Measurements from ENCODE around the gene TRIM67. TPM values are rescaled to one million over a fixed set of nuclear protein-coding genes. Genes with fewer than 3 reads are reported as not detected.
"Not testable (repeated sequence)": the region's sequence is repeated elsewhere in the genome, so short reads cannot be mapped to it uniquely, and the experiment has no call there.

Gene TRIM67
- under 1 TPM; 0.05 to 0.17 (median 0.10) TPM for polyA plus RNA-seq (ENCODE audit: insufficient read length in 10 of 10)
- long read RNA-seq, donor 1, result 0 reads
- long read RNA-seq, donor 2, result 0 reads
- long read RNA-seq, donor 3, result 0 reads
- long read RNA-seq, donor 4, result 0 reads
- long read RNA-seq, donor 5, result 0 reads
- long read RNA-seq, donor 6, result 0 reads
- long read RNA-seq, donor 7, result 0 reads
- long read RNA-seq, donor 8, result 0 reads
- long read RNA-seq, donor 9, result 0 reads

DNA sequence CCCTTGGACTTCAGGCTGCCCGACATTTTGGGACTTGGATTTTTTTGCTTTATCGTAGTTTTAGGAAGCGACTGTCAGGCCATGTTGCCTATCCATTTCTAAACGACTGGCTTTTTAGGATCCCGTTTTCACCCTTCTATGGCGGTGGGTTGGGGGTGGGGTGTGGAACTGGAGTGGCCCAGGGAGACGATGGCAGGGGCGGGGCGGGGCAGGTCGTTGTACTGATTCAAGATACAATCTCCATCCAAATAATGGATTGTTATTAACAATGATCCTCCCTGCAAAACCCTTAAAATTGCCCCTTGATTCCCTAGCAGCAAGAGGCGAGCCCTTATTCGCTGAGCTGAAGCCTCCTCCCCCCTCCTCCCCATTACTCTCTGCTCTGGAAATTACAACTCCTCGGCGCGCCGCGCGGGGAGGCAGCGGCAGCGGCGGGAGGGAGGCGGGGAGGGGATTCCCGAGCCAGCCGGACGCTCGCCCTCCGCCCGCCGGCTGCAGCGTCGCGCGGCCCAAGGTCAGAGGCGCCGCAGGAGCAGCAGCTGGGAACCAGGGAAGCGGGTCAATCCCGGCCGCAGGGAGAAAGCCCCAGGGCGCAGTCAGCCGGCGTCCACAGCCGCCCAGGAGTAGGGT is at the start of gene TRIM67:
Gene TRIM67 (plus strand): TSS at position 392 of the 630 bp plus-strand sequence. CDS start 912 bp downstream, outside the sequence.
- peak in 1 of 3 donors; percentile 42 for DNase-seq

DNA sequence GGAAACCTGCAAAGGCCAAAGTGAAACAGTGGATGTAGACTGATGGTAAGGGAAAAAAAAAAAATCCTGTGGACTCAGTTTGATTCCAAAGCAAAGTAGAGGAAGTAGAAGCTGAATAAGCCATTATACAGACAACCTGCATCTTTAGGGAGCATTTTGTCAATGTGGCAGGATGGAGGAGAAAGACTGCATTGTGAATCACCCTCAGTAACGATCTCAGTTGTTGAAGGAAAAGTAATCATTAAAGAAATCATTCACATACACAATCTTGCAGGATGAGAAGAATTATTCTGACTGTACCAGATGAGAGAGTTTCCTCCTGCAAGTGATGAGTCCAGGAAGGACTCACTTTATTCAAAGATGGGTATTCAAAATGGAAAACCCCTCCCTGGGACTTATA is 45.1 kb upstream of the TRIM67 start:
- no peak for DNase-seq

DNA sequence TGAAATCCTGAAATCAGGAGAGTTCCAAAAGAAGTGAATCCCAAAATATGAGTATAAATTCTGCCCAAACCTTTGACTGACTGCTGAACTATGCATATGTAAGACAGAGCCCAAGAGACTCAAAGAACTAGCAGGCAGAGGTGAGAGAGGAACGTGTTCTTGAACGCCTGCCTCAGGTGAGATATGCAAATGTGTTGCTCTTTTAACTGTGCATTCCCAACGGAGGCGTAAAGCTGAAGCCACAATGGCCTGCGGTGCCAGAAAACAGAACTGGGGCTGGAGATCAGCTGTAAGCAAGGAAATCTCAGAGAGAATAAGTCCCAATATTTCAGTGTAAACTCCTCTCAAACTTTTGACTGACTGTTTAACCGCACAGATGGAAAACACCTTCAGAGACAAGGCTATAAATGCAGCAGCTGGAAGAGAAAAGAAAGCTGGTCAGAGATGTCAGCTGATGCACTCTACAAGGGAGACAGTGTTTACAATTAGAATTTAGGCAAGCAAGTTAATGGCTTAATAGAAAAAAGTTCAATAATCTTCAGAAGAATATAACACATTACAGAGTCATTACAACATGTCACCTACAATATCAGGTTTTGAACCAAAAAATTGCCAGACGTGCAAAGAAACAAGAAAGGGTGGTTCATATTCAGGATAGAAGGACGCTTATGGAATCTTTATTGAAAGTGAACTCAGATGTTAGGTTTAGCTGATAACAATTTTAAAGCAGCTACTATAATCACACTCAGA is 43.0 kb upstream of the TRIM67 start:
- DNase-seq, result no peak

DNA sequence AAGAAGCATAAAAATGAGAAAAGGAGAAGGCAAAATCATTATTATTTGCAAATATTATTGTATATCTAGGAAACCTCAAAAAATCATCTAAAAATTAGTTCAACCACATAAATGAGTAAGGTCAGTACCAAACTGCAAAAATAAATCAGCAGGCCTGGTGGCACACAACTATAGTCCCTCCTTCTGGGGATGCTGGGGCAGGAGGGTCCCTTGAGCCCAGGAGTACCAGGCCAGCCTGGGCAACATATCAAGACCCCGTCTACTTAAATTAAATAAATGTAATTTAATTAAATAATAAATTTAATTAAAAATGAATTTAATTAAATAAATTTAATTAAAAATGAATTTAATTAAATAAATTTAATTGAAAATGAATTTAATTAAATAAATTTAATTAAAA is 40.3 kb upstream of the TRIM67 start:
- DNase-seq, result peak in 2 of 3 donors; percentile 27 to 41

DNA sequence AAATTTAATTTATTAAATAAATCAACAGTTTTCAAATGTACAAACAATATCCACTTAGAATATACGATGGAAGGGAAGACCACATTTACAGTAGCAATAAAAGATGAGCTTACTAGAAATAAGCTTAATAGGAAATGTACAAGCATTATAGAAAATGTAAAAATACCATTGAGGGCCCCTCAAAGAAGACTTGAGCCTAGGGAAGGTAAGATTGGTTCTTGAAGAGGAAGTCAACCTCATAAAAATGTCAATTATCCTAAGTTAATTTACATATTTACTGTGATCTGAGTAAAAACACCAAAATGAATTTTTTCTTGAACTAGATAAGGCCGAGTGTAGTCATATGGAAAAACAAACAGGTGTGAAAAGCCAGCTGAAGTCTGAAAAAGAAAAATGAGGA is 39.7 kb upstream of the TRIM67 start:
- peak in 1 of 3 donors; percentile 24 for DNase-seq

DNA sequence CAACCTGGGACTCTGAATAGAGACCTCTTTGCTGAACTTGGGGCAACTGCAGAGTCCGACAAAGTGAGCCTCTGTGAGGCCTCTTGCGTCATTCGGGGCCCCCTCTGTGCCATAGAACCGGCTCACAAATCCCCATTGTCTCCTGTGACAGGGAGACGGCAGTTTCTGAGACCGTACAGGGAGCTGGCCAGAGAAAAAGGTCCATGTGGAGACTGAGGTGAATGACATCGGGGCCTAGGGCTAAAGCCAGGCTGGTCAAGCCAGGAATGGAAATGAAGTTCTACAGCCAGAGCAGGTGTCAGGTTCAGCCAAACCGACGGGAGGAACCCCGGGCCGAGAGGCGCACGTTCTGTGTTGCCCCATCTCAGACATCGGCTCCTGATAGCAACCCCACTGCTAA is 37.1 kb upstream of the TRIM67 start:
- DNase-seq, result no peak

DNA sequence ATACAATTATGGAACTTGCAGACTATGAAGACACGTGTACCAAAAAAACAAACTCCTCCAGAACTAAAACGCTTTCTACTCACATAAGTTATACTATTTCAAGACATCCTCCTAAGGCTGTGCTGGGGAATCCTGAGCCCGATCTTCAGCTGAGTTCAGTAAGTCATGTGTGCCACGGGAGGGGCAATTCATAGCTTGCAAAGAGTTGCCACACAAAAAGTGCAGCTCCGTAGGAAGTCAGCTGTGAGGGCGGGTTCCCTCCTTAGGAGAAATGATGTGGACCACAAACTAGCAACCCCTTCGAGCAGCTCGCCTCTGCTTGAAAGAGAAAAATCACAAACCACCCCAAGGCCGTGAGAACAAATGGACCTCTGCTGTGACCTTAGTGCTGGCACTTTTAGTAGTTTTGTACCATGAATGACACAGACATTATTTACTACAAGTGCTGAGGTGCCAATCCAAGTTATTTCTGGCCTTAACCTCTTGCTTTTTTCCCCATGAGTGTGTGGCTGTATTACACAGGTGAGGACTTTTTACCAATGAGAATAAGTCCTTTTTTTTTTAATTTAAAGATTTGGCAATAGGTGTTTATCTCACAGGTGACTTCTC is 35.8 kb upstream of the TRIM67 start:
- DNase-seq, result no peak

DNA sequence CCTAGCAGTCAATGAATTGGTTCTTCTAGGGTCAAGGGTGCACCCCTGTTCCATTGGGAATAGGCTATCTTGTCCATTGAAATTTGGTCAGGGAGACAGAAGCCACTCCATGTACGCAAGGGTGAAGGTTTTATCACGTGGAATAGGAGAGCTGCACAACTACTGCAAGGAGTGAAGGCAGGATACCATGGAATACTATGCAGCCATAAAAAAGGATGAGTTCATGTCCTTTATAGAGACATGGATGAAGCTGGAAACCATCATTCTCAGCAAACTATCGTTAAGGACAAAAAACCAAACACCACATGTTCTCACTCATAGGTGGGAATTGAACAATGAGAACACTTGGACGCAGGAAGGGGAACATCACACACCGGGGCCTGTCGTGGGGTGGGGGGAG is 34.8 kb upstream of the TRIM67 start:
- not testable (repeated sequence) for DNase-seq

DNA sequence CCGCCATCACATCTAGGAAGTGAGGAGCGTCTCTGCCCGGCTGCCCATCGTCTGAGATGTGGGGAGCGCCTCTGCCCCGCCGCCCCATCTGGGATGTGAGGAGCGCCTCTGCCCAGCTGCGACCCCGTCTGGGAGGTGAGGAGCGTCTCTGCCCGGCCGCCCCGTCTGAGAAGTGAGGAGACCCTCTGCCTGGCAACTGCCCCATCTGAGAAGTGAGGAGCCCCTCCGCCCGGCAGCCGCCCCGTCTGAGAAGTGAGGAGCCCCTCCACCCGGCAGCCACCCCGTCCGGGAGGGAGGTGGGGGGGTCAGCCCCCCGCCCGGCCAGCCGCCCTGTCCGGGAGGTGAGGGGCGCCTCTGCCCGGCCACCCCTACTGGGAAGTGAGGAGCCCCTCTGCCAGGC is 33.4 kb upstream of the TRIM67 start:
- DNase-seq, result not testable (repeated sequence)

DNA sequence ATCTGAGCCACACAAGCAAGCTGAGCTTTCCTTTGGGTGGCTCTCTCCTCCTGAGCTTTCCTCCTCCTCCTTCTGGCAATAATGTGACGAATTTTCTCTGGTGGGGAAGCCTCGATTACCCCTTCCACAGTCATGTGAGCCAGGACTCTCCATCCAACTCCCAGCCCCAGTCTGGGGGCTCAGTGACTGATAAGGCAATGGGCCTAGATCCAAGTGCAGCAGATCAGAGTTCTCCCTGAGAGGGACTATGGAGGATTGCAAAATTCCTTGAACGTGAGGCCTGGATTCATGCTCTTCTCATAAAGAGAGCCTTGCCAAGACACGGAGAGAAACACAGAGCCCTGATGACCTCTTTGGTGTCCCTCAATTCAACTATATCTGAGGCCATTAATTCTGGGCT is 31.3 kb upstream of the TRIM67 start:
- DNase-seq, result peak in 1 of 3 donors; percentile 11

DNA sequence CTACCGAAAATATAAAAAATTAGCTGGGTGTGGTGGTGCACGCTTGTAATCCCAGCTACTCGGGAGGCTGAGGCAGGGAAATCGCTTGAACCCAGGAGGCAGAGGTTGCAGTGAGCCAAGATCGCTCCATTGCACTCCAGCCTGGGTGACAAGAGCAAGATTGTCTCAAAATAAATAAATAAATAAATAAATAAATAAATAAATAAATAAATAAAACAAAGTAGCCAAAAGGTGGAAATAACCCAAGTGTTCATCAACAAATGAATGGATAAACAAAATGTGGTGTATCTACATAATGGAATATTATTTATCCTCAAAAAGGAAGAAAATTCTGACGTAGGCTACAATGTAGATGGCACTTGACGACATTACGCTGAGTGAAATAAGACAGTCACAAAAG is 29.3 kb upstream of the TRIM67 start:
- not testable (repeated sequence) for DNase-seq

DNA sequence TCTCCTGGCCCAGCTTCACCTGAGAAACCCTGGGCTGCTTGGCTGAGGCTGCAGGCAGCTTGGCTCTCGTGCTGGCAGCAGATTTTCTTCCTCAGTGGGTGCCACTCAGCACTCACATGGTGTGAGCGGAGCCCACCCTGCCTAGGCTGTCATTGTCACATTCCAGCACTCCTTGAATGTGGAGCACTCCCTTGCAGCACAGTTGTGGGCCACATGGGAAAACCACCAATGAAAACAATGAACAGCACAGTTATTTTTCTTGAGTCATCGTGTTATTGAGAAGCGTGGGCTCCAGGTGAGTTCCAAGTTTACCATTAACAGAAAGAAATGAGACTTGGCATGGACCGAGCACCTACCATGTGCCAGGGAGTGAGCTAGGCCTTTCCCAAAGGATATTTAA is 27.2 kb upstream of the TRIM67 start:
- DNase-seq, result no peak

DNA sequence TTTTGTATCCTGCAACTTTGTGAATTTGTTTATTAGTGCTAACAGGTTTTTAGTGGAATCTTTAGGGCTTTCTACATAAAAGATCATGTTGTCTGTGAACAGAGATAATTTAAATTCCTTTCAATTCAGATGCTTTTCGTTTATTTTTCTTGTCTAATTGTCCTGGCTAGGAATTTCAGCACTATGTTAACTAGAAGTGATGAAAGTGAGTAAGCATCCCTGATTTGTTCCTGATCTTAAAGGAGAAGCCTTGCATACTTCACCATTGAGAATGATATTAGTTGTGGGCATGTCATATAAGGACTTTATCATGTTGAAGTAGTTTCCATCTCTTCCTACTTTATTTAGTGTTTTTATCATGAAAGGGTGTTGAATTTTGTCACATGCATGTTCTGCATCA is 23.6 kb upstream of the TRIM67 start:
- no peak for DNase-seq

DNA sequence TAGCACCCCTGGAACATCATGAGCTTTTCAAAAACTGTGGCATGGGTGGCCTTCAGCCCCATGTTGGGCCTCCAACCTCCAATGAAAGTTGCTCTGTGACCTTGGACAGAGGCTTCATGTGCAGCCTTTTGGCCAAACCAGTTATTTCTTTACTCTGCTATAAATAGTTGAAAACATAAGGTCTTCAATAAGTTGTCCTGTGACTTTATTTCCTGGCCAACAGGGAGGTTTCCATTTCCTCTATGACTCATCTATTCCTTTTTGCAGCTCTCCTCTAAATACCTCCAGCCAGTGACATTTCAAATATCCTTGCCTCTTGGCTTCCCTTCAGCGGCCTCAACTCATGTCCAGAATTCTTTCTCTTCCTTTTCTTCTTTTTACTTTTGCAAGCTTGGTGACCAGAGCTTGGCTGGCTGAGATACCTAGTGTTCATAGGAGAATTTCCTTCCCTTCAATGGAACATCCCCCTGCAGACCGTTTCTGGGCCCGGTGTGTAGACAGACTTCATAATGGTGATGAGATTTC is 22.7 kb upstream of the TRIM67 start:
- peak; percentile 58 to 78 (median 73) for DNase-seq

DNA sequence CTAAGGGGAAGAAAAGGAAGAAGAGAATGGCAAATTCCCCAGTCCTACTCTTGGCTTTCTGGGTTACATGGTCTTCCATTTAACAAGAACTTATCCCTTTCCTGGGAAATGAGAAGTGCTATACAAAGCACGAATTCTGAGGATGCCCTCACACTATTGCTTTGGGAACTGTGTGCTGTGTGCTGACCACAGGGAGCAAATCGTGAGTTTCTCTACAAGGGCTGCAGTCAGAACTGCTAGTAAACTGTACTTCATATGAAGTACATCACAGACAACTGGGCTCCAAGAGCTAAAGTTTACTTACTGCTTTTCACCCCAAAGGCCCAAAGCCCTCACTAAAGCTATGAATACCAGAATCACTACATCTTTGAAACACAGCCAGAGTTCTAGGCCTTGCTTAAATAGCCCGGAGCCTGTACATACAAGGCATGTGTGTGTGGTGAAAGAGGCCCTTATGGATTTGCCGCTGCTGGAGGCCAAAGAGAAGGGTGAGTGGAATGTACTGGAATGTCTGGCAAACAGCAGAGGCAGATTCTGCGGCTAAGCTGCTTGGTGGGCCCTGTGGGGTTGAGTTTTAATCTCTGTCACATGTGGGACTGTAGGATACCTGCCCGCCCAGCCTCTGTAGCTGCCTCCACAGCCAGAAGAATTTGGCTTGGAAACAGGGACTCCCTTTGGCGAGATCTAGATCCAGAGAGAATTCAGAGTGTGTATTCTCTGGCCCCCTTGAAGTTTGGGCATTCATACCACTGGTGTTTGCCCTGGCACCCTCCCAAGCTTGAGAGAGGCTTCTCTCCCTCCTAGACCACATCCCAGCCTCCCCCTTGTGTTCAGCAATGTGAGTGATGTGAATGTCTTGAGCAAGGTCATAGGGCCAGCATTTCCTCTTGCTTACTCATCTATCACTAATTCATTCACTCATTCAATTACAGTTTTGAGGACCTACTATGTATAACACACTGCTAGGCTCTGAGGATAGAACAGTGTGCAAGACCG is 21.9 kb upstream of the TRIM67 start:
- peak; percentile 27 to 96 (median 64) for DNase-seq

DNA sequence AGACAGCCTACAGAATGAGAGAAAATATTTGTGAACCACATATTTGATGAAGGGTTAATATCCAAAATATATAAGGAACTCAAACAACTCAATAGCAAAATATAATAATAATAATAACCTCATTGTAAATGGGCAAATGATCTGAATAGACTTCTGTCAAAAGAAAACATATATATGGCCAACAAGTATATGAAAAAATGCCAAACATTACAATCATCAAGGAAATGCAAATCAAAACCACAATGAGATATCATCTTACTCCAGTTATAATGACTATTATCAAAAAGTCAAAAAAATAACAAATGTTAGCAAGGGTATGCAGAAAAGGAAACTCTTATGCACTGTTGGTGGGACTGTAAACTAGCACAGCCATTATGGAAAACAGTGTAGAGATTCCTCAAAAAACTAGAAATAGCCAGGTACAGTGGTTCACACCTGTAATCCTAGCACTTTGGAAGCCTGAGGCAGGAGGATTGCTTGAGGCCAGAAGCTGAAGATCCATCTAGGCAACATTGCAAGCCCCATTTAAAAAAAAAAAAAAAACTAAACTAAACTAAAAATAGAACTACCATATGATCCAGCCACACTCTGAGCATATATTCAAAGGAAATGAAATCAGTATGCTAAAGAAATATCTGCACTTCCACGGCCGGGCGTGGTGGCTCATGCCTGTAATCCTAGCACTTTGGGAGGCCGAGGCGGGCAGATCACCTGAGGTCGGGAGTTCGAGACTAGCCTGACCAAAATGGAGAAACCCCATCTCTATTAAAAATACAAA is 17.3 kb upstream of the TRIM67 start:
- no peak for DNase-seq

DNA sequence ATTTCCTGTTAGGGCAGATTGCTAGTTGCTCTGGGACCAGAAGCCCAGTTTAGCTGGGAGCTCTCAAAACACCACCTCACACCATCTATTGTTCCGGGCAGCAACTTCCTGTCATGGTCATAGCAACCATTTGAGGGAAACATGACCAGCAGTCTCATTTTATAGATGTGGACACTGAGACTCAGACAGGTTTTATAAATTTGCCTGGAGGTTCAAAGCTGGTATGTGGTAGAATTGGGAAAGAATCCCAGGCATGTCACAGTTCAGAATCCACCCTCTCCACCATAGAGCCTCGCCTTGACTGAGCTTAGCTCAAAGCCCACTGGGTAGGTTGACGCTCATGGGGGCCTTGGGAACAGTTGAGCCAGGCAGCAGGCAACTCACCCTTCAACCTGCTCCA is 14.0 kb upstream of the TRIM67 start:
- no peak for DNase-seq

DNA sequence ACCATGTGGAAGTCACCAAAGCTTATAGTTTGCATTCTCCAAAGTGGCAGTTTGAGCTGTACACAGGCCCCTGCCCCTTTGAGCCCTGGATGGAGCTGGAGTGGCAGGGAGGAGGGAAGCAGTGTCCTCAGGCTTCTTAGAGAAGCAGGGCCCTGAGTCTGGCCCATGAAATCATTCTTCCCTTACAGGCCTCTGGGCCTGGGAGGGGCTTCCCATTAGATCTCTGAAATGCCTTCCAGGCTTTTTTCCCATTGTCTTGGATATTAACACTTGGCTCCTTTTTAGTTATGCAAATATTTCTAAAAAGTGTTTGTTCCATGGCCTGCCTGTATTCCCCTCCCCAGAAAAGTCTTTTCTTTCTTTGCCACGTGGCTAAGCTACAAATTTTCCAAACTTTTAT is 10.0 kb upstream of the TRIM67 start:
- DNase-seq, result no peak

DNA sequence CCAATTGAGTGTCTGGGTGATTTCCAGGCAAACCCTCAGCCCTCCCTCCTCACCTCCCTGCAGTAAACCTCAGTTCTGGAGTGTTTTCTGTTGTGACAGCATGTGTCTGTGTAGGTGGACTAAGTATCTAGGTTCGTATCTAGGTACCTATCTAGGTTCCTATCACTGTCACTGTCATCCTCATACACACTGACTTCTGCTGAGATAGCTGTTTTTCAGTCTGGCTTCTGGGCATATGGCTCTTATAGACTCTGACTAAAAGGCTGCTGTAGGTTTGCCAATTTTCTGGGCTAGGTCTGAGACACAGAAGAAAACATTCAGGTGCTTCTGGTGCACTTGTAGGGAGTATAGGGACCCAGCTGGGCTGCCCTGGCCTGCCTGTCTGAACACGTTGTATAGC is 8.1 kb upstream of the TRIM67 start:
- DNase-seq, result no peak

DNA sequence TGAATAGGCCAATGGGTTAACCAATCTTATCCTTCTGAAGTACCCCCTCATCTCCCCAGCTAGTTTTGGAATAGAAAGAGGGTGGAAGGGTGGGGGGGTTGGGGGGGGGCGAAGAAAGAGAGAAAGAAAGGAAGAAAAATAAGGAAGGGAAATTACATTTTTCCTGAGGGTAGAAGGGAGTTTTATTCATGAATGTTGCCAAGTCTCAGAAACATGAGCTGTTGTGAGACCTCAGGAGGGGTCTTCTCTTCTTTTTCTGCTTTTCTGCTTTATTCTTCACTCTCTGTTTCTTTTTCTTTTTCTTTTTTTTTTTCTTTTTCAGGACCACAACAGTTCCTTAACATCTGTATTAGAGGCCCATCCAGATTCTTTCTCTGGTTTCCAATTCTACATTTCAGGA is 6.0 kb upstream of the TRIM67 start:
- no peak for DNase-seq

Measured in muscle of back (tissue), 13 donors.